ENCODE data around the gene UBE2J1. TPM values are rescaled to one million over a fixed set of nuclear protein-coding genes. Genes with fewer than 3 reads are reported as not detected.

The UBE2J1 gene
- total and polyA plus RNA-seq, 2 donors (not counting 3 experiments of a cell fraction or from before 2014, with no cell fraction given), result 44.4 to 96.6 TPM

- Histone ChIP-seq H3K4me2 (ENCODE audit: insufficient read depth, low read length) (no peak overlapping the region), H3K27me3 (ENCODE audit: control insufficient read depth in 2 of 2, insufficient read depth in 2 of 2, low read length in 2 of 2) (no peaks in the 10 kb centered on the region), H3K36me3 (ENCODE audit: control insufficient read depth in 2 of 2, extremely low read depth in 1 of 2, insufficient read depth in 2 of 2, low read length in 2 of 2) (peaks cover 2 to 18% of the 10 kb centered on the region in 2 experiments), H3K9me3 (replicated peaks; ENCODE audit: control insufficient read depth, insufficient read depth, low read length) (no peaks in the 10 kb centered on the region), H3K27ac (ENCODE audit: insufficient read depth, low read depth, low read length) (no peak overlapping the region), H4K20me1 (replicated peaks; ENCODE audit: control insufficient read depth, extremely low read depth, insufficient read depth, low read length) (no peaks in the 10 kb centered on the region), H3K9me1 (replicated peaks; ENCODE audit: control insufficient read depth, extremely low read depth, insufficient read depth, low read length) (no peaks in the 10 kb centered on the region), H3K4me3 (replicated peaks in 1 of 3; ENCODE audit: insufficient read depth in 1 of 3, low read depth in 1 of 3, low read length in 3 of 3) (no peak overlapping the region), H3K9ac (replicated peaks; ENCODE audit: extremely low read depth, insufficient read depth, low read length) (no peak overlapping the region), H2AFZ (ENCODE audit: low read depth, low read length) (no peak overlapping the region), H3K79me2 (ENCODE audit: control insufficient read depth, insufficient read depth, low read length) (no peaks in the 10 kb centered on the region), H3K4me1 (ENCODE audit: control insufficient read depth, extremely low read depth, insufficient read depth, low read length) (peaks cover 10% of the 10 kb centered on the region)
- intact Hi-C loops (cut with micrococcal nuclease), result no loop called here
- FAIRE-seq, result no peak
- DNase-seq (ENCODE audit: low read depth, low spot score), result no peak
- TF ChIP-seq JUN (IDR thresholded peaks at IDR 0.05; ENCODE audit: borderline replicate concordance, insufficient read depth, insufficient read length, low read depth) (no peak), EZH2 (IDR thresholded peaks at IDR 0.05; ENCODE audit: borderline replicate concordance, low read depth, low read length, severe bottlenecking) (no peak), POLR2AphosphoS5 (IDR thresholded peaks at IDR 0.05; ENCODE audit: insufficient read depth, low read depth, low read length) (no peak), FOS (IDR thresholded peaks at IDR 0.05; ENCODE audit: borderline replicate concordance, insufficient read depth, low read length) (no peak), GATA2 (IDR thresholded peaks at IDR 0.05; ENCODE audit: insufficient read depth, insufficient read length, low read depth, low read length) (no peak), MAX (IDR thresholded peaks at IDR 0.05; ENCODE audit: insufficient read depth, insufficient read length) (no peak), CTCF (IDR thresholded peaks at IDR 0.05; ENCODE audit: extremely low read depth in 1 of 2, insufficient read depth in 1 of 2, low read depth in 1 of 2, low read length in 2 of 2) (no peak), POLR2A (IDR thresholded peaks at IDR 0.05; ENCODE audit: low read depth, low read length) (no peak), MYC (IDR thresholded peaks at IDR 0.05; ENCODE audit: low read depth, low read length) (no peak)
- dilution Hi-C loops (cut with MboI; ENCODE audit: extremely low pct_ligation_motif_present, low sequenced_read_pairs), result no loop called here
- ChIA-PET POLR2A (no interaction called here), CTCF (interaction anchor here (1.2 to 2.5 kb wide), 3 partner anchors 17 to 43 kb away, joined by 3 to 11 read pairs (median 8); no protein-coding TSS in a partner anchor)
- no TSS peak for BruUV-seq (replicated peaks)
Observed at GRCh38 chr6:89328976-89329375, 23.5 kb downstream of the UBE2J1 start.

Data from endothelial cell of umbilical vein (primary cell).